NB4 (cell line): ENCODE results near the gene KCNH6.

ENCODE experiments used
- POLR2A ChIP-seq: IDR thresholded peaks from 2 replicates; pipeline ENCODE4 v1.6.1; 2011; ENCODE audit warnings: mild to moderate bottlenecking; ENCODE audit not compliant: insufficient read length; ENCODE audit errors: extremely low read depth
- TF ChIP-seq, protein P1 (sequence below): IDR thresholded peaks from one replicate; pipeline ENCODE4 v1.5.1; 2012; ENCODE audit warnings: low read depth, low read length

DNA sequence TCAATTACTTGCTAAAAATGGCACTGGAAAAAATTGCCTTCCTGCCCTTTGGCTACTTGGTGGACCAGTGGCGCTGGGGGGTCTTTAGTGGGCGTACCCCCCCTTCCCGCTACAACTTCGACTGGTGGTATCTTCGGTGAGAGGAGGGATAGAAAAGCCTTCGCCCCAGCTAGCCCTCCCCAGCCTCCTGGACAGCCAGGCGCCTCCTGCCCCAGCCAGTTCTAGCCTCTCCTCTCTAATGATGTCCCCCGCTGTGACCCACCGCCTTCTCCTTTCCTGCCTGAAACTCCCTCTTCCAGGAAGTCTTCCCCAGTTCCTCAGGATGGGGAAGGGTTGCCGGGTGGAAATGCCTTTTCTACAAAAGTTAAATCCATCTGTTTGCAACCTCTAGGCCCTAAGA, 40.1 kb upstream of the KCNH6 start:
- TF ChIP-seq POLR2A: no peak
- TF ChIP-seq, protein P1, sequence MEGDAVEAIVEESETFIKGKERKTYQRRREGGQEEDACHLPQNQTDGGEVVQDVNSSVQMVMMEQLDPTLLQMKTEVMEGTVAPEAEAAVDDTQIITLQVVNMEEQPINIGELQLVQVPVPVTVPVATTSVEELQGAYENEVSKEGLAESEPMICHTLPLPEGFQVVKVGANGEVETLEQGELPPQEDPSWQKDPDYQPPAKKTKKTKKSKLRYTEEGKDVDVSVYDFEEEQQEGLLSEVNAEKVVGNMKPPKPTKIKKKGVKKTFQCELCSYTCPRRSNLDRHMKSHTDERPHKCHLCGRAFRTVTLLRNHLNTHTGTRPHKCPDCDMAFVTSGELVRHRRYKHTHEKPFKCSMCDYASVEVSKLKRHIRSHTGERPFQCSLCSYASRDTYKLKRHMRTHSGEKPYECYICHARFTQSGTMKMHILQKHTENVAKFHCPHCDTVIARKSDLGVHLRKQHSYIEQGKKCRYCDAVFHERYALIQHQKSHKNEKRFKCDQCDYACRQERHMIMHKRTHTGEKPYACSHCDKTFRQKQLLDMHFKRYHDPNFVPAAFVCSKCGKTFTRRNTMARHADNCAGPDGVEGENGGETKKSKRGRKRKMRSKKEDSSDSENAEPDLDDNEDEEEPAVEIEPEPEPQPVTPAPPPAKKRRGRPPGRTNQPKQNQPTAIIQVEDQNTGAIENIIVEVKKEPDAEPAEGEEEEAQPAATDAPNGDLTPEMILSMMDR: no peak
